HUES48 (cell line): Measurements from ENCODE around the gene C1orf115.
"Not testable (repeated sequence)": the region's sequence is repeated elsewhere in the genome, so short reads cannot be mapped to it uniquely, and the experiment has no call there.

Experiments used
- H3K27ac ChIP-seq: one replicate; pipeline ENCODE4 v1.7.0; 2013; ENCODE audit warnings: low read depth, low read length, inconsistent platforms
- H3K27me3 ChIP-seq: 2 replicates; pipeline ENCODE4 v1.6.1; 2013; ENCODE audit warnings: mild to moderate bottlenecking, low read length; ENCODE audit not compliant: control insufficient read depth, insufficient read depth
- H3K36me3 ChIP-seq: 2 replicates; pipeline ENCODE4 v1.6.1; 2013; ENCODE audit warnings: low read length; ENCODE audit not compliant: control insufficient read depth, insufficient read depth
- H3K4me1 ChIP-seq: 2 replicates; pipeline ENCODE4 v1.6.1; 2013; ENCODE audit warnings: mild to moderate bottlenecking, low read length; ENCODE audit not compliant: control insufficient read depth, insufficient read depth
- H3K4me3 ChIP-seq: 2 replicates; pipeline ENCODE4 v1.5.1; 2013; ENCODE audit warnings: mild to moderate bottlenecking, low read depth, low read length
- H3K9ac ChIP-seq: 2 replicates; pipeline ENCODE4 v1.6.1; 2013; ENCODE audit warnings: mild to moderate bottlenecking, low read depth, low read length, moderate library complexity
- H3K9me3 ChIP-seq: 2 replicates; pipeline ENCODE4 v1.6.1; 2013; ENCODE audit warnings: low read length; ENCODE audit not compliant: control insufficient read depth, insufficient read depth

C1orf115 gene

DNA sequence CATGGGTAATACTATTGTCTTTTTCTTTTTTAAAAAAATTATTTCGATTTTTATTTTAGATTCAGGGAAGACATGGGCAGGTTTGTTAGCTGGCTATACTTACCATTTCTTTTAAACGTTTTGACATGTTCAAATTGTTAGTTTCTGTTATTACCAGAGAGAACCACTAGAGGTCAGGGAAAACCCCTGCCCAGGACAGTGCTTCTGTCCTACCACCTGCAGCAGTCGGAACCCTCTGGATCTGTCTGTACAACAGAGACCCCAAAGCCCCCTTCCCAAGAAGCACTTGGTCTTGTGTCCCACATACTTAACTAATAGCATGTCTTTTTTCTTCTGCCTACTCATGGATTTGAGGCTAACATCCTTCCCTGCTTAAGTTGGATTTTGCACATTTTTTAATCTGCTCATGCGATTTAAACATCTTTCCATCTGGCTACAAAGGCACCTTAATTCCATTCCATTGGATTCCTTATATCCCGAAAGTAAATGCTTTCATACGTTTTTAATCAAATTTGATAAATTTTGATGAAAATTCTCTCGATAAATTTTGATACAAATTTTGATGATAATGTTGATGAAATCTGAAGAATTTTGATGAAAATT is 10.0 kb upstream of the C1orf115 start:
- Histone ChIP-seq H3K27ac (no peak overlapping the region), H3K27me3 (no peaks in the 10 kb centered on the region), H3K36me3 (no peaks in the 10 kb centered on the region), H3K4me1 (no peaks in the 10 kb centered on the region), H3K4me3 (no peak overlapping the region), H3K9ac (no peak overlapping the region), H3K9me3 (no peaks in the 10 kb centered on the region)

DNA sequence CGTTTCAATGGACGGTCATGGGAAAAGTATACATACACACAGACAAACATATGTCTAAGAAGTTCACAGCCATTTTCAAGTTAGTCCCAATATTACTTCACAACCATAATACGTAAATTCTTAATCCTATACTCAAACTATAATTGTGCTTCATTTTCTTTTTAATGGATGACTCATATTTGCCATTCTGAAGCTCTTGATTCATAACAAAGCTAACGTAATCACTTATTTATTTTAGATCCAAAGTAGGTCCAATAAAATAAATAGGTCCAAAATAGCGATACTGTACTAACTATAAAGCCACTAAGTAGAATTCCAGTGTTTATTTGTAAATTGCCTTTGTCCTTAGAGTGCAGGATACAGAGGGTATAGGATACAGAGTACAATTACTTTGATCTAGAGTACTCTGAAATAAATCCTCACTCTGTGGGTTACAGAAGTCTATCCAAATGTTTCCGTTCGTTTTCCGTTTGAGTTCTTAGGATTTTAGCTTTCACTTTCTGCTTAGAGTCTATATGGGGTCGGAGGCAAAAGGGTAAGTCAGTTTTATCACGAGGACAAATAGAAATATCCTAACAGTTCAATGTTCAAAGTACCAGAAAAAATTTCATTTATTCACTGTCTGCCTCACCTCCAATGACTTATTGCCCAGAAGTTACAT is 8.8 kb upstream of the C1orf115 start:
- no peaks in the 10 kb centered on the region for H3K4me1 ChIP-seq
- no peaks in the 10 kb centered on the region for H3K9me3 ChIP-seq
- no peak overlapping the region for H3K4me3 ChIP-seq
- H3K27ac ChIP-seq: no peak overlapping the region
- H3K36me3 ChIP-seq: no peaks in the 10 kb centered on the region
- H3K27me3 ChIP-seq: no peaks in the 10 kb centered on the region
- H3K9ac ChIP-seq: no peak overlapping the region

DNA sequence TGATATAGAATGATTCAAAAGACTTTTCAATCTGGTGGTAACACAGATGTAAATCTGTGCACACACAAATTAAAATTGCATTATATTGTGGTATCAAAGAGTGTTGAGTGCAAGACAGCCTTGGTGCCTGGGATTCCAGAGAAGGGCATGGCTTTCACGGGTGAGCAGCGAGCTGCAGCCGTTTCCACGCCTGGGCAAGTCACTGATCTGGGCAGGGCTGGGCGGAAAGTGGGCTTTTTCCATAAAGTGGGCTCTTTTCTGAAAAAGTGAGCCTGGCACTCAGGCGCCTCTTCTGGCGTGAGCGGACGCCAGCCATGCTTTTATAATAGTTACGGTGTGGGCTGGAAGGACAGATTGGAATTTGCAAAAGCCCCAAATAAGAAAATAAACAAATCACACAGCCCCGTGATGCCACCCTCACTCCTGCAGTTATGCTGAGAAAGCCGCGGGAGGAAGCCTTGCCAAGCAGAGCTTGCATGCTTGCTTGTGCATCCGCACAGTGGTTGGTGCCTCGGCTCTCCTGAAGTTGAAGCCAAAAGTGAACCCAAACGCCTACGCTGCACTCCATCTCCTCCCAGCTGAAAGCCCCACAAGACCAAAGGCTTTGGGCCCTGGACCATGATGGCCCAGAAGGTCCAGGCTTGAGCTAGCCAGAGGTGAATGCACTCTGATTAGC is 7.1 kb upstream of the C1orf115 start:
- no peaks in the 10 kb centered on the region for H3K36me3 ChIP-seq
- no peak overlapping the region for H3K9ac ChIP-seq
- H3K9me3 ChIP-seq: no peaks in the 10 kb centered on the region
- no peaks in the 10 kb centered on the region for H3K4me1 ChIP-seq
- H3K27me3 ChIP-seq: no peaks in the 10 kb centered on the region
- no peak overlapping the region for H3K27ac ChIP-seq
- no peak overlapping the region for H3K4me3 ChIP-seq

DNA sequence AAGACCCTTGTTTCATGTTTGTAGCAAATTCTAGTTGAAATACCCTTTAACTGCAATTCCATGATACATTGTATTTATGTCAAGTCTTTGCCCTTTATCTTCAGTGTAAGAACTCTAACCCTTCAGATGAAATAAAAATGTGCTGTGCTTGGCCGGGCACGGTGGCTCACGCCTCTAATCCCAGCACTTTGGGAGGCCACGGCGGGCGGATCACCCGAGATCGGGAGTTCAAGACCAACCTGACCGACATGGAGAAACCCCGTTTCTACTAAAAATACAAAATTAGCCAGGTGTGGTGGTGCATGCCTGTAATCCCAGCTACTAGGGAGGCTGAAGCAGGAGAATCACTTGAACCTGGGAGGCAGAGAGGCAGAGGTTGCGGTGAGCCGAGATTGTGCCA is 6.4 kb upstream of the C1orf115 start:
- not testable (repeated sequence) for H3K4me3 ChIP-seq, H3K27ac ChIP-seq, H3K9ac ChIP-seq, H3K4me1 ChIP-seq, H3K27me3 ChIP-seq, H3K9me3 ChIP-seq, H3K36me3 ChIP-seq

DNA sequence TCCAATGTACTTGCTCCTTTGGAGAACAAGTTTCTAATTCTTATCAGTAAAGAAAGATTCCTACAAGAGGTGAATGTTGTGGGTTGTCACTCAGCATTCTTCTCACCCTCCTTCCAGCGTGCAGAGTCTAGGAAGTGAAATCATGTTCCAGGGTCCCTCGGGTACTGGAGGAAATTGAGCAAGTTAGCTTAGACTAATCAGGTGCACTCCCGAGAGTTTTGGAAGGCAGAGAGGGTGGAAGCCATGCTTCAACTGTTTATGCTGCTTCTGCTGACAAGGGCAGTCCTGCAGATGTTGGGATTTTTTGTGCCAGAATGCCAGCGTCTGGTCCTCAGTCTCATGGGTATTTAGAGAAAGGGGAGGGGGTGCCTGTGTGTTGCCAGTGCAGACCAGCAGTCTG is 5.3 kb upstream of the C1orf115 start:
- Histone ChIP-seq H3K27me3 (peaks cover 5% of the 10 kb centered on the region; the same call in 1 of the 2 replicates), H3K9ac (no peak overlapping the region), H3K36me3 (no peaks in the 10 kb centered on the region), H3K4me3 (no peak overlapping the region), H3K4me1 (no peaks in the 10 kb centered on the region), H3K27ac (no peak overlapping the region), H3K9me3 (no peaks in the 10 kb centered on the region)

DNA sequence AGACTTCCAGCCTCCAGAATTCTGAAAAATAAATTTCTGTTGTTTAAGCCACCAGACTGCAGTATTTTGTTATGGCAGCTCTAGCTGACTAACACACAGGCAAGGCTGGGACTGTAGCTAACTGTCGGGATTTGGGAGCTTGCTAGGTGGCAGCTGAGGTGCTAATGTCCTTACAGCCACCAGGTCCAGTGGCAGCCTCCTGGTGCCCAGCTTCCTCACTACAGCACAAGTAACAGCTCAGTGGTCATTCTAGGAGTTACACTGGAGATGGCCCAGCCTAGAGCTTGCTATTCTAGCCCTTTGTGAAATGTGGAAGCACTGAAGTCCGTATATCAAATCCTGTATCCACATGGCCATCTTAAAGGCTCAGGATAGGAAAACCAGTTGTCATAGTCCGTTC is 4.3 kb upstream of the C1orf115 start:
- Histone ChIP-seq H3K27ac (no peak overlapping the region), H3K9me3 (no peaks in the 10 kb centered on the region), H3K4me1 (no peaks in the 10 kb centered on the region), H3K4me3 (no peak overlapping the region), H3K9ac (no peak overlapping the region), H3K27me3 (peaks cover 11% of the 10 kb centered on the region), H3K36me3 (no peaks in the 10 kb centered on the region)

GRCh38 chr1:220687809-220688208 is 2.4 kb upstream of the C1orf115 start:
- Histone ChIP-seq H3K27ac (no peak overlapping the region), H3K9ac (no peak overlapping the region), H3K4me1 (peaks cover 9% of the 10 kb centered on the region; the same call in 1 of the 2 replicates), H3K4me3 (no peak overlapping the region), H3K9me3 (no peaks in the 10 kb centered on the region), H3K36me3 (no peaks in the 10 kb centered on the region), H3K27me3 (peaks cover 30% of the 10 kb centered on the region)

GRCh38 chr1:220689666-220690065 is 497 bp upstream of the C1orf115 start:
- H3K9me3 ChIP-seq: no peaks in the 10 kb centered on the region
- H3K27ac ChIP-seq: no peak overlapping the region
- H3K36me3 ChIP-seq: no peaks in the 10 kb centered on the region
- peak overlapping the region; percentile 78 for H3K4me3 ChIP-seq
- H3K4me1 ChIP-seq: peaks cover 9% of the 10 kb centered on the region; the same call in 1 of the 2 replicates
- H3K27me3 ChIP-seq: peaks cover 34% of the 10 kb centered on the region
- H3K9ac ChIP-seq: no peak overlapping the region

GRCh38 chr1:220691053-220691684 is 1.0 kb downstream of the C1orf115 start:
- Histone ChIP-seq H3K27ac (no peak overlapping the region), H3K9ac (no peak overlapping the region), H3K36me3 (no peaks in the 10 kb centered on the region), H3K9me3 (no peaks in the 10 kb centered on the region), H3K4me1 (peaks cover 9% of the 10 kb centered on the region; the same call in 1 of the 2 replicates), H3K4me3 (peak overlapping the region; percentile 78), H3K27me3 (peaks cover 34% of the 10 kb centered on the region)

DNA sequence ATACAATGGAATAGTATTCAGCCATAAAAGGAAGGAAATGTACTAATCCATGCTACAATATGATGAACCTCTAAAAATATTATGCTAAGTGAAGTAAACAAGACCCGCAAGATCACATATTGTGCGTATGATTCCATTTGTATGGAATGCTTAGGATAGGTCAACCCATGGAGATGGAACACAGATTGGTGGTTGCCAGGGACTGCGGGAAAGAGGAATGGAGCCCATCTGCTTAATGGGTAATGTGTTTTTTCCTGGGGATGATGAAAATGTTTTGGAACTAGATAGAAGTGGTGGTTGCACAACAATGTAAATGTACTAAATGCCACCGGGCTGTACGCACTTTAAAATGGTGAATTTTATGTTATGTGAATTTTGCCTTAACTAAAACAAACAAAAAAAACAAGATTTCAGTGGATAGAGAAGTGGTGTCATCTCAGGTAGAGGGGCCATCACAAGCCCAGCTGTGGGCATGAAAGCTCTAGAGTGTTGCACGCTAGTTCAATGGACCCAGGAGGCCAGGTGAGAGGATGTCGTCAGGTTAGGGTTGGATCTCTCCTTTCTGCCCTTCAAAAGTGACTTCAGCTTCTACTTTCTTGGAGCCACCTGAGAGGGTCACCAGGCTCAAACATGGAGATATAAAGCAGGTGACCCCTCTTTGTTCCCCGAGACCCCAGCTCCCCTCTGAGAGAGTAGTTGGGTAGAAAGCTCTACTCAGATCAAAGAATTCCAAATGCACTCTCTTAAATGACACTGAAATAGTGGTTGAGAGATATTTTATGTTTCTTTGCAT is 2.5 kb downstream of the C1orf115 start:
- Histone ChIP-seq H3K4me1 (peaks cover 9% of the 10 kb centered on the region; the same call in 1 of the 2 replicates), H3K9me3 (no peaks in the 10 kb centered on the region), H3K27ac (no peak overlapping the region), H3K27me3 (peaks cover 34% of the 10 kb centered on the region), H3K36me3 (no peaks in the 10 kb centered on the region), H3K4me3 (no peak overlapping the region), H3K9ac (no peak overlapping the region)
